HG03060 (cell line): Measurements from ENCODE around the gene CYGB.
"Not testable (repeated sequence)": the region's sequence is repeated elsewhere in the genome, so short reads cannot be mapped to it uniquely, and the experiment has no call there.

ENCODE experiments used
- ATAC-seq: cut with Tn5 transposase; IDR thresholded peaks from one replicate; pipeline ENCODE4 v1.9.1; 2021; ENCODE audit warnings: low read depth, moderate number of reproducible peaks; ENCODE audit not compliant: unreplicated experiment

CYGB gene

GRCh38 chr17:76568811-76569221, 31.3 kb upstream of the CYGB start:
- ATAC-seq = no peak

- ATAC-seq = no peak
These were observed 30.3 kb upstream of the CYGB start for GRCh38 chr17:76567634-76568432.

- no peak for ATAC-seq
These were observed 29.5 kb upstream of the CYGB start for GRCh38 chr17:76566988-76567431.

DNA sequence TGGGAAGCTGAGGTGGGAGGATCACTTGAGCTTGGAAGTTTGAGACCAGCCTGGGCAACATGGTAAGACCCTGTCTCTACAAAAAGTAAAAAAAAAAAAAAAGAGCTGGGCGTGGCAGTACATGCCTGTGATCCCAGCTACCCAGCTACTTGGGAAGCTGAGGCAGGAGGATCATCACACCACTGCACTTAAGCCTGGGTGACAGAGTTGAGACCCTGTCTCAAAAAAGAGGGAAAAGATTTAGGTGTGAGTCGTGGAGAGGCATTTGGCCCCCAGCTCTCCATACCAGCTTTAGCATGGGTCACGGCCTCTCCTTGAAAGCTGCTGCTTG, 29.1 kb upstream of the CYGB start:
- ATAC-seq = no peak

- ATAC-seq = no peak
These were observed 28.5 kb upstream of the CYGB start for GRCh38 chr17:76565728-76566612.

GRCh38 chr17:76564991-76565727, 27.6 kb upstream of the CYGB start:
- not testable (repeated sequence) for ATAC-seq

DNA sequence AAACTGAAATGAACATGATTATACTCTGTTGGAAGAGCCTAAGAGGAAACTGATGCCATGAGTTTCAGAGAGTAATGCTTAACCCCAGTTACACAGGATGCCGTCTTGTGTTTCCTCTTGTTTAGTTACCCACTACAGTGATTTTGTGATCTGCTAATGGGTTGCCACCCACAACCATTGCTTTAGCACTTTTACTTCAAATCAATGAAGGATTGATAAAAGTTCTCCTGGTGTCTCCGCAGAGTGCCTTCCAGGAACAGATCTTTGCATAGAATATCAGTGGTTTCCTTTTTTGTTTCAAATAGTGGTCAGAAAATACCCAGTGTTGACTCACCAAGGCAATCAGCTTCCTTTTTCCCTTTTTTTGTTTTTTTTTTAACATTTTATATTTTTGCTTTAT, 25.9 kb upstream of the CYGB start:
- not testable (repeated sequence) for ATAC-seq

DNA sequence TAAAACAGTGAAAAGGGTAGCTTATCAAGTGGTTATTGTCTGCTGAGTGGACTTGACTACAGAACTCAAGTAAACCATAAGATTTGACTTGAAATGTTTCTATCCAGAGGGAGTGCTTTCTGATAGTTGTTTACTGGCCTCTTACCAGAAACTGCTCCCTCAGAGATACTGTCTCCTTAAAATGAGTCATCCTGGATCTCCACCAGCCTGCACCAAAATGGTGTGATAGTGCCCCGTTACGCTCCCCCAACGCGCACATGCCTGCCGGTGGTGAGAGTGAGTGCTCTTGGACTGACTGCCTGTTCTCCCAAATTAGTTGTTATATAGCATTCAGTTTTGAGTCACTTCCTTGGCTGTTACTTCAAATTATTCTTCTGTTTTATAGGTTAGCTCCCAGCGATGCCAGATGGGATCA, 25.2 kb upstream of the CYGB start:
- ATAC-seq = no peak

DNA sequence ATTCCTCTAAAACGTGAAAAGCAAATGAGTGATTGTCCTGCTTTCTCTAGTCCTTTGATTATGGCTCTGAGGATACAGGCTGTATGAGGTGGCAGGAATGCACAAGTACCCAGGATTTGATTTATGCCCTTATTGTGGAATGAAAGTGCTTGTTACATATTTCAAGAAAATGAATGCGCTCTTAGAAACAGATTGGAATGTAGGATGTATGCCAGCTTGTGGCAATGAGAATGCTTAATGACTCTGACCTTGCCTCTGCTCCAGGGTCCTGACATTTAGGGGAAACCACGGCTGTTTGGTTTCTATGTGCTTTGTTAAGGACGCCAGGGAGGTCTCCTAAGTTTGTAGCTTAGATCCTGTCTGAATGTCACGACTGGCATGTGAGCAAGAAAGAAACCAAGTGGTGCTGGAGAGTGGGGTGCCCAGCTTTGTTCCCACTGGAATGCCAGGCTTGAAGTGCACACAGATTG, 24.3 kb upstream of the CYGB start:
- ATAC-seq = no peak

- ATAC-seq = no peak
These were observed 23.8 kb upstream of the CYGB start for GRCh38 chr17:76561332-76561731.

GRCh38 chr17:76560877-76561221, 23.3 kb upstream of the CYGB start:
- ATAC-seq = no peak

DNA sequence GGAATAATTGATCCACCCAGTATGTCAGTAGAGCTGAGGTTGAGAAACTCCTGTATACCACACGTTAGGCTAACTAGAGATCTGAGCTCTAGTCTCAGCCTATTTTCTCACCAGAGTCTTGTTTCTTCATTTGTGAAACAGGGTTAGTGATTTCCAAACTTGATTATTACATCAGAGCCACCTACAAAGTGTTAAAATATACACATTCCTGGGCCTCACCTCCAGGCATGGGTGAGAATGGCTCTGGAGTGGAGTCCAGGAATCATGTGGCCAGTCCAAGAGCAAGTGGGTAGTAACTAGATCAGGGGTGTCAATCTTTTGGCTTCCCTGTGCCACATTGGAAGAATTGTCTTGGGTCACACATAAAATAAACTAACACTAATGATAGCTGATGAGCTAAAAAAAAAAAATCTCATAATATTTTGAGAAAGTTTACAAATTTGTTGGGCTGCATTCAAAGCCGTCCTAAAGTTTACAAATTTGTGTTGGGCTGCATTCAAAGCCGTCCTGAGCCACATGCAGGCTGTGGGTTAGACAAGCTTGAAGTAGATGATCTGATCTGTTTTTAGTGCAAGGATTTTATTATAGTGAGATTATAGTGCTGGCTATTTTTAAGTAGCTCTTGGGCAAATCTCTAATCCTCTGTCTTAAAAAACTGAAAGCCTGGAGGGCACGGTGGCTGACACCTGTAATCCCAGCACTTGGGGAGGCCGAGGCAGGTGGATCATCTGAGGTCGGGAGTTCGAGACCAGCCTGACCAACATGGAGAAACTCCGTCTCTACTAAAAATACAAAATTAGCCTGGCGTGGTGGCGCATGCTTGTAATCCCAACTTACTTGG, 22.7 kb upstream of the CYGB start:
- ATAC-seq = no peak

- ATAC-seq = not testable (repeated sequence)
These were observed 22.0 kb upstream of the CYGB start for GRCh38 chr17:76559460-76559859.

- ATAC-seq = peak; percentile 18
These were observed 20.9 kb upstream of the CYGB start for GRCh38 chr17:76558198-76559095.

GRCh38 chr17:76557368-76558197, 20.1 kb upstream of the CYGB start:
- peak; percentile 56 for ATAC-seq

GRCh38 chr17:76556765-76557367, 19.4 kb upstream of the CYGB start:
- peak; percentile 28 for ATAC-seq

DNA sequence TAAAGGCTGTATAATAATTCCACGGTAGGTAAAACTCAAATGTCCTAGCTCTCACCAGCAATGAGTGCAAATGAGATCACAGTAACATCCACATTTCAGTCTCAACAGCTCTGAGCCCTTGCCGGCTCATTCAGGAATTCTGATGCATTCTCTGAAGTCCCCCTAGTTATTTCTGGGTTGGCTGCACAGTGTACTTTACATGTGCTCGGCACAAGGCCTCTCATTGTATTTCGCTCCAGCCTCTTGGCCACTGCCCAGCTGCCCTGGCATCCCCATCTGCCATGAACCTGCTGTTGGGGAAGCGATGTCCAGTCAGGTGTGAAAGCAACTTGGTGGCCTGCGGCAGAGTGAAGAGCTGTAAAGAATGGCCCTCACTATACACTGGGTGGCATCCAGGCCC, 16.6 kb upstream of the CYGB start:
- ATAC-seq = no peak
